PFSK-1 (cell line): ENCODE data around the gene C6orf15.
A peak's percentile ranks its signal among the peaks of the same experiment; 100 is the strongest.

Source experiments
- FOXP2 ChIP-seq: optimal IDR thresholded peaks from 2 replicates; pipeline ENCODE3; 2011; ENCODE audit warnings: borderline replicate concordance, control low read depth, inconsistent platforms; ENCODE audit not compliant: insufficient read depth; ENCODE audit errors: extremely low read length, extremely low read depth
- POLR2AphosphoS5 ChIP-seq: IDR thresholded peaks from 2 replicates; pipeline ENCODE4 v1.6.1; 2012; ENCODE audit warnings: low read depth, mild to moderate bottlenecking, control low read depth, low read length, moderate library complexity
- SIN3A ChIP-seq: IDR thresholded peaks from 2 replicates; pipeline ENCODE4 v1.6.1; 2012; ENCODE audit warnings: mild to moderate bottlenecking, low read length, moderate library complexity, borderline replicate concordance; ENCODE audit not compliant: insufficient read depth
- TAF1 ChIP-seq: IDR thresholded peaks from 2 replicates; pipeline ENCODE4 v1.6.1; 2012; ENCODE audit warnings: low read length, control low read depth, borderline replicate concordance; ENCODE audit not compliant: insufficient read depth
- TF ChIP-seq, protein P1 (sequence below), 2 experiments: IDR thresholded peaks; 2 replicates each; pipeline versions ENCODE4 v1.6.1 to v1.8.0; 2011 to 2012; ENCODE audit warnings: low read depth in 2 of 2, low read length in 2 of 2, control low read depth in 1 of 2, inconsistent platforms in 1 of 2, mild to moderate bottlenecking in 1 of 2, moderate library complexity in 1 of 2; ENCODE audit not compliant: insufficient read depth in 1 of 2

The C6orf15 gene

DNA sequence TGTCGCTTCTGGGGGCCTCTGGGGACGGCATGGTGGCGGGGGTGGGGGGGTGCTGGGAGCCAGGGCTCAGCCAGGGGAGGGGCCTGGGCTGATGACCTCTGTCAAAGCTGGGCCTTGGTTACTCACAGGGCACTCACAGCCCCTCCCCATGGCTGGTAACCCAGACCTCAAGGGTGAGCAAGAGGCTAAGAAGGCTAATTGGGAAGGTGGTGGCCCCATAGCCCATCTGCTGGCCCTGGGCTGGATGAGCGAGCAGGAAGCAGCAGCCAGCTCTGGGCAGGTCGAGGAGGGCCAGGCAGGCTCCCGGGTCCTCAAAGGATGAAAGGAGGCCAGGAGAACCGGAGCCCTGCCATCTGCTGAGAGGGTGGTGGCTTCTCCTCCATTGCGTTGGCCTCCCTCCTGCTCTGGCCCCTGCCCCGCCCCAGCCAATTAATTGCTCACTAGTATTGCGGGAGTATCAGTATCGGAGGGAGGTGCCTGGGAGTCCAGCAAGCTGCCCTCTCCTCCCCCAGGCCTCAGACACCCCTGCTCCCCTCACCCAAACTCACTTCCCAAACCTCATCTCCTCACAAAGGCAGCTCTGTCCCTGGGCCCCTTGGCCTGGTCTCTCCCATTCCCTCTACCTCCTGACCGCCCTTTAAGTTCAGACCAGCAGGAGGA lies 8.9 kb upstream of the C6orf15 start:
- TF ChIP-seq FOXP2: no peak
- TF ChIP-seq, protein P1, sequence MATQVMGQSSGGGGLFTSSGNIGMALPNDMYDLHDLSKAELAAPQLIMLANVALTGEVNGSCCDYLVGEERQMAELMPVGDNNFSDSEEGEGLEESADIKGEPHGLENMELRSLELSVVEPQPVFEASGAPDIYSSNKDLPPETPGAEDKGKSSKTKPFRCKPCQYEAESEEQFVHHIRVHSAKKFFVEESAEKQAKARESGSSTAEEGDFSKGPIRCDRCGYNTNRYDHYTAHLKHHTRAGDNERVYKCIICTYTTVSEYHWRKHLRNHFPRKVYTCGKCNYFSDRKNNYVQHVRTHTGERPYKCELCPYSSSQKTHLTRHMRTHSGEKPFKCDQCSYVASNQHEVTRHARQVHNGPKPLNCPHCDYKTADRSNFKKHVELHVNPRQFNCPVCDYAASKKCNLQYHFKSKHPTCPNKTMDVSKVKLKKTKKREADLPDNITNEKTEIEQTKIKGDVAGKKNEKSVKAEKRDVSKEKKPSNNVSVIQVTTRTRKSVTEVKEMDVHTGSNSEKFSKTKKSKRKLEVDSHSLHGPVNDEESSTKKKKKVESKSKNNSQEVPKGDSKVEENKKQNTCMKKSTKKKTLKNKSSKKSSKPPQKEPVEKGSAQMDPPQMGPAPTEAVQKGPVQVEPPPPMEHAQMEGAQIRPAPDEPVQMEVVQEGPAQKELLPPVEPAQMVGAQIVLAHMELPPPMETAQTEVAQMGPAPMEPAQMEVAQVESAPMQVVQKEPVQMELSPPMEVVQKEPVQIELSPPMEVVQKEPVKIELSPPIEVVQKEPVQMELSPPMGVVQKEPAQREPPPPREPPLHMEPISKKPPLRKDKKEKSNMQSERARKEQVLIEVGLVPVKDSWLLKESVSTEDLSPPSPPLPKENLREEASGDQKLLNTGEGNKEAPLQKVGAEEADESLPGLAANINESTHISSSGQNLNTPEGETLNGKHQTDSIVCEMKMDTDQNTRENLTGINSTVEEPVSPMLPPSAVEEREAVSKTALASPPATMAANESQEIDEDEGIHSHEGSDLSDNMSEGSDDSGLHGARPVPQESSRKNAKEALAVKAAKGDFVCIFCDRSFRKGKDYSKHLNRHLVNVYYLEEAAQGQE (IDR thresholded peaks at IDR 0.05; ENCODE audit: insufficient read depth in 1 of 2, low read depth in 2 of 2, low read length in 2 of 2): no peak
- TF ChIP-seq SIN3A: no peak
- TF ChIP-seq POLR2AphosphoS5: no peak
- TF ChIP-seq TAF1: no peak

DNA sequence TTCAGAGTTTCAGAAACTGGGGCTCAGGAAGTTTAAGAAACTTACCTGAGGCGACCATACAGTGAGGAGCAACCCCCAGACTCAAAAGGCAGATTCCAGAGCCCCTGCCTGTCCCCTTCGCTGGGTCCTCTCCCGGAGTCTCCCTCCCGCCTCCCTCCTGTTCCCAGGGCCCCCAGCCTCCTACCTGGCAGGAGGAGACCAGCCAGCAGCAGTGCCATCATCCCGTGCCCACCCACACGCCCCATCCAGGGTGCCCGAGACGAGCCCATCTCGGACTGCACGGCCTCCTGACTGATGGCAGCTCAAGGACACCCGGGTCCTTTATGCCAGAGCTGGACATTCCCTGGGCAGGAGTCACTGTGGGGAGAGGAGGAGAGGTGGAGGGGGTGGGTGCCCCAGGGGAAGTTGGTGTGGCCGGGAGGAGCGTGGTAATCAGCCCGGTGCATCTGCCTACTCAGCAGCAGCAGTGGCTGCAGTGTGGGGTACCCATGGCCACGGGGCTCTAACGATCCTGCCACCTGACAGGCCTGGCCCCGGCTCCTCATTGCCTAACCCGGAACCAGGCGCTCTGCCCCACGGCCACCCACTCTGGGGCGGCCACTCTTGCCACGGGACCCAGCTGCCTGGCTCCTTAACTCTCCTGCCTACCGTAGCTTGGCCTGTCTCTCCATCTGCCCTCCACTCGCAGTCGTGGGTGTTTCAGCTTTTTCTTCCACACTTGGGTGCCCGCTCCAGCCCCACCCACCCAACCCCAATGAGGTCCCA lies 8.0 kb upstream of the C6orf15 start, which contains the start of gene CDSN:
CDSN (minus strand) TSS at position 296 of the 765 bp plus-strand sequence; CDS start at position 269, 27 bp downstream.
- TF ChIP-seq POLR2AphosphoS5: no peak
- no peak for TF ChIP-seq TAF1
- TF ChIP-seq SIN3A: no peak
- TF ChIP-seq, protein P1 (IDR thresholded peaks at IDR 0.05; ENCODE audit: insufficient read depth in 1 of 2, low read depth in 2 of 2, low read length in 2 of 2): no peak
- no peak for TF ChIP-seq FOXP2

DNA sequence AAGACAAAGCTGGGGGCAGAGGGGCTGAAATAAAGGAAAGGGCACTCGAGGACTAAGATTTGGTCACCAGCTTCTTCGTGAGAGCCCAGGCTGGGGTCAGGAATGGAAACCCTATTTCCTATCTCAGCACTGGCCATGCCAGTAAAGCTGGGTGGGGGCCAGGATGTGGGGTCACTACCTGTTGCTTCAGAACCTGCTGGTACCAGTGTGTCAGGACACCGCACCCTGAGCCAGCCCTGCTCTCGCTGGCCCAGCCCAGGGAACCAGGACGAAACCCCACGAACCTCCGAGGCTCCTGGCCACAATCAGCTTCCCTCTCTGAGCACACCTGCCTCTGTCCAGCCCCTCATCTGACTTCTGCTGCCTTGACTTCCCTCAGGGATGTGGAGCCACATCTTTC lies 5.8 kb upstream of the C6orf15 start:
- no peak for TF ChIP-seq POLR2AphosphoS5
- TF ChIP-seq, protein P1 (IDR thresholded peaks at IDR 0.05; ENCODE audit: insufficient read depth in 1 of 2, low read depth in 2 of 2, low read length in 2 of 2): no peak
- TF ChIP-seq FOXP2: no peak
- TF ChIP-seq TAF1: no peak
- no peak for TF ChIP-seq SIN3A

DNA sequence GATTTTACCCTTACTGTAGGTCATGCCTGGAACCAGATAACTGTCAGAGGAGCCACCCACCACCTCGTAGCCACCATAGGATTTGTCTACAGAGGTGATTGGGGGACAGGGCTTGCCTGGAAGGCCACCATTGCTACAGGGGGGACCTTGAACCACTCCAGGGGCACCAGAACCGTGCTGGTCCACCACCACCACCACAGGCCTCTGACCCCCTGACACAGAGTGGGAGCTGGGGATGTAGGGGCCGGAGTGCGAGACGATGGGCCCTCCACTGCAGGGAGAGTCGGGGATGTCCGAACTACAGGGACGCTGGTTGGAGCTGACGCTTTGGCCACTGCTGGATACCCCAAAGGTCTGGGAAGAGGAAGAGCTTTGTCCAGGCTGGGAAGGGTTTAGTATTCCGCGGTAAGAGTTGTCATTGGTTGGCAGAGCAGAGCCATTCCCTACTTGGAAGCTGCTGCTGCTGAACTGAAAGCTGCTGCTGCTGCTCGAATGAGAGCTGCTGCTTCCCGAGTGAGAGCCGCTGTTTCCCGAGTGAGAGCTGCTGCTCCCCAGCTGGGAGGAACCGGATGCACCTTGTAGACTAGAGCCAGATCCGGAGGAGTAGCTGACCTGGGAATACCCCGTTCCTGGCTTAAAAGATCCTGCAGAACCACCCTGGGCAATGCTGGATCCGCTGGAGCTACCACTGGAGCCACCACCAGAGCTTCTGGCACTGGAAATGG lies 4.4 kb upstream of the C6orf15 start:
- TF ChIP-seq TAF1 (peak; percentile 32; the same call in 1 of the 2 replicates), SIN3A (no peak), FOXP2 (no peak)

DNA sequence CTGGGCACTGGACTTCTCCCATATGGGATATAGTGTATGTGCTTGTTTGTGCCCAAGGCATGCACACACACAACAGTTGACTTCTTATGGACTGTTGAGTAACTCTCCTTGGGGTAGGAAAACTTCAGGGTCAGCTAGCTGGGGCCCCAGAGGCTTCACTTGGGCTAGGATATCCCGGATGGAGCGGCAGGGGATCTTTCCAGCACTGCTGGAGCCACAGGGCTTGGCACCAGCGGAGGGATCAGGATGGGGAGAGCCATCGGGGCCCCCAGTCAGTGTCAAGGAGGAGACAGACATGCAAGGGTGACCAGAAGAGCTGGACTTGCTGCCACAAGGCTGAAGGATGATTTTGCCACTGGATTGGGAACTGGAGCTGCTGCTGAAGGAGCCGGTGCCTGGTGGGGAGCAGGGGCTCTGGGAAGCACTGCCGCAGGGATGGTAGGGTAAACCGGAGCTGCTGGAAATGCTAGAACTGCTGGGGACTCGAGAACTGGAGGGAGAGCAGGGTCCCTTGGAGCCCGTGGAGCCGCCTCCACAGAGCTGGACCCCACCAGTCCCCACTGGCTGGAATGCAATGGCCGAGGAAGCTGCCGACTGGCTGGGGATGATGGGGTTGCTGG lies 3.7 kb upstream of the C6orf15 start:
- TF ChIP-seq SIN3A: no peak
- no peak for TF ChIP-seq FOXP2
- TF ChIP-seq, protein P1 (IDR thresholded peaks at IDR 0.05; ENCODE audit: insufficient read depth in 1 of 2, low read depth in 2 of 2, low read length in 2 of 2): no peak
- no peak for TF ChIP-seq TAF1
- TF ChIP-seq POLR2AphosphoS5: no peak
